ENCODE data around the gene RPSA.
"Not testable (repeated sequence)": the region's sequence is repeated elsewhere in the genome, so short reads cannot be mapped to it uniquely, and the experiment has no call there.

DNA sequence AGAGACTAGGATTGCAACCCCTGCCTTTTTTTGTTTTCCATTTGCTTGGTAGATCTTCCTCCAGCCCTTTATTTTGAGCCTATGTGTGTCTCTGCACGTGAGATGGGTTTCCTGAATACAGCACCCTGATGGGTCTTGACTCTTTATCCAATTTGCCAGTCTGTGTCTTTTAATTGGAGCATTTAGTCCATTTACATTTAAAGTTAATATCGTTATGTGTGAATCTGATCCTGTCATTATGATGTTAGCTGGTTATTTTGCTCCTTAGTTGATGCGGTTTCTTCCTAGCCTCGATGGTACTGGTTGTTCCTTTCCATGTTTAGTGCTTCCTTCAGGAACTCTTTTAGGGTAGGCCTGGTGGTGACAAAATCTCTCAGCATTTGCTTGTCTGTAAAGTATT lies 36.1 kb upstream of the RPSA start:
- TF ChIP-seq, protein P1, sequence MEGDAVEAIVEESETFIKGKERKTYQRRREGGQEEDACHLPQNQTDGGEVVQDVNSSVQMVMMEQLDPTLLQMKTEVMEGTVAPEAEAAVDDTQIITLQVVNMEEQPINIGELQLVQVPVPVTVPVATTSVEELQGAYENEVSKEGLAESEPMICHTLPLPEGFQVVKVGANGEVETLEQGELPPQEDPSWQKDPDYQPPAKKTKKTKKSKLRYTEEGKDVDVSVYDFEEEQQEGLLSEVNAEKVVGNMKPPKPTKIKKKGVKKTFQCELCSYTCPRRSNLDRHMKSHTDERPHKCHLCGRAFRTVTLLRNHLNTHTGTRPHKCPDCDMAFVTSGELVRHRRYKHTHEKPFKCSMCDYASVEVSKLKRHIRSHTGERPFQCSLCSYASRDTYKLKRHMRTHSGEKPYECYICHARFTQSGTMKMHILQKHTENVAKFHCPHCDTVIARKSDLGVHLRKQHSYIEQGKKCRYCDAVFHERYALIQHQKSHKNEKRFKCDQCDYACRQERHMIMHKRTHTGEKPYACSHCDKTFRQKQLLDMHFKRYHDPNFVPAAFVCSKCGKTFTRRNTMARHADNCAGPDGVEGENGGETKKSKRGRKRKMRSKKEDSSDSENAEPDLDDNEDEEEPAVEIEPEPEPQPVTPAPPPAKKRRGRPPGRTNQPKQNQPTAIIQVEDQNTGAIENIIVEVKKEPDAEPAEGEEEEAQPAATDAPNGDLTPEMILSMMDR (conservative IDR thresholded peaks at IDR 0.05; ENCODE audit: low read depth, low read length), result not testable (repeated sequence)
- TF ChIP-seq FOS (IDR thresholded peaks at IDR 0.05; ENCODE audit: low read depth, low read length); RAD21 (IDR thresholded peaks at IDR 0.05; ENCODE audit: low read length); MAFK (IDR thresholded peaks at IDR 0.05; ENCODE audit: low read depth, low read length); SMC3 (IDR thresholded peaks at IDR 0.05; ENCODE audit: low read depth, low read length); POLR2A (IDR thresholded peaks at IDR 0.05; ENCODE audit: low read depth, low read length); USF2 (IDR thresholded peaks at IDR 0.05; ENCODE audit: low read depth, low read length); MXI1 (IDR thresholded peaks at IDR 0.05; ENCODE audit: borderline replicate concordance, low read depth, low read length); RFX5 (IDR thresholded peaks at IDR 0.05; ENCODE audit: low read depth, low read length); CEBPB (IDR thresholded peaks at IDR 0.05; ENCODE audit: low read depth, low read length); MAZ (IDR thresholded peaks at IDR 0.05; ENCODE audit: borderline replicate concordance, low read depth, low read length); BHLHE40 (IDR thresholded peaks at IDR 0.05; ENCODE audit: low read depth, low read length); RCOR1 (IDR thresholded peaks at IDR 0.05; ENCODE audit: insufficient replicate concordance, low read length); ELK1 (IDR thresholded peaks at IDR 0.05; ENCODE audit: borderline replicate concordance, low read depth, low read length): not testable (repeated sequence)
